GM19099 (cell line): ENCODE measurements around the gene BCR.

Source experiments
- POLR2A ChIP-seq: IDR thresholded peaks from 3 replicates; pipeline ENCODE4 v1.6.1; 2011; ENCODE audit warnings: low read depth; ENCODE audit not compliant: insufficient read length; ENCODE audit errors: extremely low read depth

The BCR gene

DNA sequence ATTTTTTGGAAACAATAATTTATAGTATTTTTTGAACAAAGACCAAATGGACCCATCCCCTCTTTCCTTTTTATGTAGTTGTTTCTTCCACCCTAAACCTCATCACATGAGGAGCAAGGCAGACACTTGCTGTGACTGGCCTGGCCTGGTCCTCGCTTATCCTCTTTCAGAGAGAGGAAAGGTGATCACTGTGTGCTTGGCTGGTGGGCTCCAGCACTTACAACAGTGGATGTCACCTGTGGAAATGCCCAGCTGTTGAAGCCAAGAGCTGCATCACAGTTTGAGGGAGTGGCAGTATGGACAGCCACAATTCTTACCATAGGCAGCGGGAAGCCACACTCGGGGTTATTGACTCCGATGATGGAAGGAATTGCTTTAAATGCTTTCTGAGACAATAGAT is 185.7 kb downstream of the BCR start:
- no peak for TF ChIP-seq POLR2A
